EH (cell line): ENCODE measurements around the gene NIF3L1.
"Not testable (repeated sequence)": the region's sequence is repeated elsewhere in the genome, so short reads cannot be mapped to it uniquely, and the experiment has no call there.

Source experiments
- DNase-seq: peaks from one replicate; pipeline ENCODE4 v3.0.0-alpha.2; 2015; ENCODE audit warnings: low read depth

NIF3L1 gene

GRCh38 chr2:200873560-200873959 lies 15.6 kb upstream of the NIF3L1 start:
- DNase-seq, result no peak

DNA sequence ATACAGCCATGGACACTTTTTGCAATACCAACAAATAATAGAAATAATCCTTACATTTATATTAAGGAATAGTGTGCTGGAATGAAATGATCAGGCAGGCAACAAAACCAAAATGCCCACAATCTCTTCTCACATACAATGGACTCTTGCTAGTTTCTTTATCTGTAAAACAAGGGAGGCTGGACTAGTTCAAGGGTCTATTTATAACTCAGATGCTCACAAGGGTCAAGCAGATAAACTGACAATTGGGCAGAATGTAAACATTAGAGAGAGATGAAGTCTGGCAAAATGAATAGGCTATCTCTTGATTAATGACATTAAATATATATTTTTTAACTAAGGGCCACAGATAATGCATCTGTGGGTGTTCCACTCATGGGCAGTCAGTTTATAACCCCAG lies 11.7 kb upstream of the NIF3L1 start:
- DNase-seq, result no peak

GRCh38 chr2:200878289-200878880 lies 10.8 kb upstream of the NIF3L1 start:
- no peak for DNase-seq

DNA sequence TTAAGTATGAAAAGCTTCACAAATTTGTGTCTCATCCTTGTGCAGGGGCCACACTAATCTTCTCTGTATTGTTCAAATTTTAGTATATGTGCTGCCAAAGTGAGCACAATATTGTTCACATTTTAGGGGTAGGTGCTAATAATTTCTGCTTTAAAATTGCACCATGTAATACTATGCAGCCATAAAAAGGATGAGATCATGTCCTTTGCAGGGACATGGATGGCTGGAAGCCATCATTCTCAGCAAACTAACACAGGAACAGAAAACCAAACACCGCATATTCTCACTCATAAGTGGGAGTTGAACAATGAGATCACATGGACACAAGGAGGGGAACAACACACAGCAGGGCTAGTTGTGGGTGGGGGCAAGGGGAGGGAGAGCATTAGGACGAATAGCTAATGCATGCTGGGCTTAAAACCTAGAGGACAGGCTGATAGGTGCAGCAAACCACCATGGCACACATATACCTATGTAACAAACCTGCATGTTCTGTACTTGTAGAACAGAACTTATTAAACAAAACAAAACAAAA lies 7.4 kb upstream of the NIF3L1 start:
- DNase-seq, result not testable (repeated sequence)

DNA sequence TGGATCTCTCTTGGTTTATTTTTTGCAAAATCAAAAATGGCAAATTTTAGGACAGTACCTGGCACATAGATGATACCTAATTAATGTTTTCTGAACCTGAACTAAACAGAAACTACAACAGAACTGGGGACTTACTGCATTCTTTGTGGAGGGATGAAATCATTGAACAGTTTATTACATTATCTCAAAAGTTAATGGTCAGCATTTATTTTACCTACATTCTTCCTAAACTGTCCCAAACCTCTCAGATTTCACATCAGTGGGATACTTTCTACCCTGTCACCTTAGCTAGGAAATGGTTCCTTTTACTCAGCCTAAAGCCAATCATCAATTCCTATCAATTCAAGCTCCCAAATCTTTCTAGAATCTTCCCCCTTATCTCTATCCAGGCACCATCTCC lies 10.3 kb downstream of the NIF3L1 start:
- DNase-seq, result no peak

- peak; percentile 90 for DNase-seq
These were observed 12.4 kb downstream of the NIF3L1 start for GRCh38 chr2:200901459-200902072.

GRCh38 chr2:200905618-200906296 lies 16.6 kb downstream of the NIF3L1 start:
- DNase-seq, result peak; percentile 74

DNA sequence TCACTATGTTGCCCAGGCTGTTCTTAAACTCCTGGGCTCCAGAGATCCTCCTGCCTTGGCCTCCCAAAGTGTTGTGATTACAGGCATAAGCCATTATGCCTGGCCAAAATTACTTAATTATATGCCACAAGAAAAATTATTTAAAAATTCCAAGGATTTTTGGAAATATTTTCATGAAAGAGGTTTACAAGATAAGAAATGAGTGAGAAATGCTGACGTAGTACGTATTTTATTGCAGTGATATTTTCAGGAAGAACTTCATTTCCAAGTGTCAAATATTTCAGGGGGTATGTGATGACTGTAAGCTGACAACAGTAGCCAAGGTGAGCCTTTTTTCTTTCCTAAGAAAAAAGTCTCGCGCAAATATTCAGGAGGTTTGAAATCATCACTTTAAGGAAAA lies 20.8 kb downstream of the NIF3L1 start:
- no peak for DNase-seq

DNA sequence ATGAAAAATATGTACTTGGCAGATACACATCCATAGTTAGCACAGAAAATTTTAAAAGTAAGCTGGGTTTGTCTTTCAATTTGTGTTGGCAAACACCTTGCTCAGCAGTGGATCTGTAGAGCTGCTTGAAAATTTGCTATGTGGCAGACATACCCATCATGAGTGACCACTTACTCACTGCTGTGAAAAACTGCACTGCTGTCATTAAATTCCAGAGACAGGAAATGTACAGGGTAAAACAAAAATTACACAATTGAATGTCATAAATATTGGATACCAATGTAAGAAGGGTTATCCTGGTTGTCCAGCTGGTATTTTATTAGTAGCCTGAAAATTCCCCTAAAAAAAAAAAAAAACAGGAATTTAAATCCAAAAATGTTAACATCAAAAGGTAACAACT lies 24.5 kb downstream of the NIF3L1 start:
- peak; percentile 84 for DNase-seq

DNA sequence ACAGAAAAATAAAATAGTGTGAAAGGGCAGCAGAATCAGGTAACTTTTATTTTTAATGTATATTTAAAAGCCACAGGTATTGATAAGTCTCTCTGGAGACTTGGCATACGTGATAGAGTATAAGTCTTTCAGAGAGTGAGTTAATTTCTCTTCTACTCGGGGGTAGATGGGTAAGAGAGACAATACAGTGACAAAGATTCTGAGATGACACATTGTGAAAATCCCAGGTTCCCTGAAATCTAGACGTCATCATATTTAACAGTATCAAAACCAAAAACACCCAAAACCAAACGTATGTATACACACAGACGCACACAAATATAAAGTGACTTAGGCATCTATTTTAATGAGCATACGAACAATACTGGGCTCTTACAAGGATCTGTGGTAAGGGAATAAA lies 33.3 kb downstream of the NIF3L1 start:
- DNase-seq, result no peak

- peak; percentile 8 for DNase-seq
These were observed 40.4 kb downstream of the NIF3L1 start for GRCh38 chr2:200929334-200930249.

GRCh38 chr2:200930947-200931626 lies 41.9 kb downstream of the NIF3L1 start:
- no peak for DNase-seq

DNA sequence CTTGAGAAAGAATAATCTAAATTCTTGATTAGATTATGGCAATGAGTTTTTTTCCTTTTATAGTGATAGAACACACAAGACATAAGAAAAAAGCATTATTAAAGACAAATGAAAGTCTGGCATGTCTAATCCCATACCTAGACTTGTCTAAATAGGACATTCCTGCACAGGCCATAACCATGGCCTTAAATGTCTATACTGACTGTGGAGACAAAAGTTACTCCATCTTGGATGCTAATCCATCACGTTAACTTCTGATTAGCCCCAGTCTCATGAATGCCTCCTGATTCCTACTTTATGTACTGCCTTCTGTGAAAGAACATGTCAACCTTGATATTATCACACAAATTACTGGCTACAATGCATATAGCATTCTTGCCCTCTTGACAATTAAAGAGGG lies 50.7 kb downstream of the NIF3L1 start:
- DNase-seq, result no peak

DNA sequence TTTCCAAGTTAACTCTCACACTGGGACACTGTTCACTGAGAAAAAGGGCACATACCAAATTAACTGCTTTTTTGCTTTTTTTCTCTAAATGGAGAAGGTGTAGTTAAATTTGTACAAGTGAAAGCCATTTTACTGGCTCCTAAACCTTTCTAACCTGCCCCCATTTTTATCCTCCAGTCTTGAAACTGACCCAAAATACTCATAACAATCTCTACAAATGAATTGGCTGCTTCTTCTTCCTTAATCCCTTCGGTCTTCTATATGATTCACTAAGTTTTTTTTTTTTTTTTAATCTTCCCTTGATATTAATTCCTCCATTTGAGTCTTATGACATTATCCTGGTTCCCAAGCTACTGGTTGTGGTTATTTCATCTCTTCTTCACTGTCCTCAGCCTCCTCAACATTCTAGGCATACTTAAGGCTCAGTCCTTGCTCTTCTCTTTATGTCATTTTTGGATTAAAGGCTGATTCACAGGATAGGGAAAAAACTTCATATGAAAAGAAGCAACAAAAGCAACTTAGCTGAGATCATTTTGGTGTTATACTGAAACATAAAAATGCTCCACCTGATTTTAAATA lies 54.4 kb downstream of the NIF3L1 start:
- DNase-seq, result peak; percentile 29

DNA sequence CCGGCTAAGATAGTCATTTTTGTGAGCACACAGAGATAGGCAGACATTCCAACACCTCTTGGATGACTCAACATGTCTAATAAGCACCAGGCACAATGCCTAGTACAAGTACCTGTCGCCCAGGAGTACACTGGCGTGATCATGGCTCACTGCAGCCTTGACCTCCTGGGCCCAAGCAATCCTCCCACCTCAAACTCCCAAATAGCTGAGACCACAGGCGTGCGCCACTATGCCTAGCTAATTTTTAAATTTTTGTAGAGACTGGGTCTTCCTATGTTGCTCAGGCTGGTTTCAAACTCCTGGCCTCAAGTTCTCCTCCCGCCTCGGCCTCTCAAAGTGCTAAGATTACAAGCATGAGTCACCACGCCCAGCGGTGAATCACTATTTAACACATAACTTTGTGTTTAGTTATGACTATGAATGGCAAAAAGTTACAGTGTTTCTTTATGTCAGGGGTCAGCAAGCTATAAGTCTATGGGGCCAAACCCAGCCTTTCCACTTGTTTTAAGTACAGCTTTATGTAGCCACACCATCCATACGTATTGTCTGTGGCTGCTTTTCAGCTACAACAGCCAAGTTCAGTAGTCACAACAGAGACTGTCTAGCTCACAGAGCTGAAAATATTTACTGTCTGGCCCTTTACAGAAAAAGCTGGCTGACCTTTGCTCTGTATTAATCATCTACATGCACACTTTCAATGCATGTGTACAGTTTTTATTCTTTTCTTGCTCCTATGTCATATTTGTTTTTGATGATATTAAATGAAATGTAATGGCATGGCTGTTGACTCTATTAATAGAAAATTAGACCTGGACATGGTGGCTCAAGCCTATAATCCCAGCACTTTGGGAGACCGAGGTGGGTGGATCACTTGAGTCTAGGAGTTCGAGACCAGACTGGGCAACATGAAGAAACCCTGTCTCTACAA lies 55.6 kb downstream of the NIF3L1 start:
- peak; percentile 90 for DNase-seq

DNA sequence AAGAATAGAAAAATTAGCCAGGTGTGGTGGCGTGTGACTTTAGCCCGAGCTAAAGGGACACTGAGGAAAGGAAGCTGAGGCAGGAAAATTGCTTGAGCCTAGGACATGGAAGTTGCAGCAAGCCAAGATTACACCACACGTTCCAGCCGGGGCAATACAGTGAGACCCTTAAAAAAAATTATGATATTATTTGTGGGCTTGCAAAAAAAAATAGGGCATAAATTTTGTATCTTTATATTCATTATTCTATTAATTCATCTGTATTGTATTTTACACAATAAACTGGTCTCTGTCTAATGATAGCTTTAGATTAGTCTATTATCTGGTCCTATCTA lies 56.2 kb downstream of the NIF3L1 start:
- no peak for DNase-seq

GRCh38 chr2:200950378-200950777 lies 61.2 kb downstream of the NIF3L1 start:
- no peak for DNase-seq
